ENCODE measurements around the gene LAMC1. TPM values are rescaled to one million over a fixed set of nuclear protein-coding genes. Genes with fewer than 3 reads are reported as not detected.

Gene LAMC1
- total and polyA plus RNA-seq, 2 experiments from 2014 or later = 78.4 to 185 TPM

DNA sequence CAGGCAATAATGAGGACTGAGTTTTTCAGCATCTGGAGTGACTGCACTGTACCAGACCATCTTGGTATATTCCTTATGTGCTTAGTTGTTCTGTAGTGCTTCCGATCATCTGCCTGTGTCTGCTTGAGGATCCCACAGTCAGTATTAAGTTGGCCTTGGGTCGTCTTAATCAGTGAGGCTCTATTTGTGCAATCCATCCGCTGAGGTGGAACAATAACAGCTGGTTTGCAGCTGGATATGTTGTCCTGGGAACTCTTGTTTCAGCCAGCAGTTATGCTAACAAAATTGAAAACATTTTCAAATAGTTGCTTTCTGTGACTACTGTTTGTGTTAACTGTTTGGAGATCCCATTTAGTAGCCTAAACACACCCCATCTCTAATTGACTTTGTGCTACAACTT is 73.7 kb downstream of the LAMC1 start:
- H2AFZ ChIP-seq = no peak overlapping the region
- WGBS (ENCODE audit: low lambda C conversion rate, missing lambda C conversion rate) = 43% methylated on average over 3 of the region's 3 CpGs
- no peaks in the 10 kb centered on the region for H3K9me2 ChIP-seq (replicated peaks; ENCODE audit: insufficient read depth)
- H3K36me3 ChIP-seq (replicated peaks; ENCODE audit: insufficient read depth, low read depth) = no peaks in the 10 kb centered on the region
- TF ChIP-seq, protein P1, sequence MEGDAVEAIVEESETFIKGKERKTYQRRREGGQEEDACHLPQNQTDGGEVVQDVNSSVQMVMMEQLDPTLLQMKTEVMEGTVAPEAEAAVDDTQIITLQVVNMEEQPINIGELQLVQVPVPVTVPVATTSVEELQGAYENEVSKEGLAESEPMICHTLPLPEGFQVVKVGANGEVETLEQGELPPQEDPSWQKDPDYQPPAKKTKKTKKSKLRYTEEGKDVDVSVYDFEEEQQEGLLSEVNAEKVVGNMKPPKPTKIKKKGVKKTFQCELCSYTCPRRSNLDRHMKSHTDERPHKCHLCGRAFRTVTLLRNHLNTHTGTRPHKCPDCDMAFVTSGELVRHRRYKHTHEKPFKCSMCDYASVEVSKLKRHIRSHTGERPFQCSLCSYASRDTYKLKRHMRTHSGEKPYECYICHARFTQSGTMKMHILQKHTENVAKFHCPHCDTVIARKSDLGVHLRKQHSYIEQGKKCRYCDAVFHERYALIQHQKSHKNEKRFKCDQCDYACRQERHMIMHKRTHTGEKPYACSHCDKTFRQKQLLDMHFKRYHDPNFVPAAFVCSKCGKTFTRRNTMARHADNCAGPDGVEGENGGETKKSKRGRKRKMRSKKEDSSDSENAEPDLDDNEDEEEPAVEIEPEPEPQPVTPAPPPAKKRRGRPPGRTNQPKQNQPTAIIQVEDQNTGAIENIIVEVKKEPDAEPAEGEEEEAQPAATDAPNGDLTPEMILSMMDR (IDR thresholded peaks at IDR 0.05; ENCODE audit: poor library complexity) = no peak
- TF ChIP-seq EZH2phosphoT487 (IDR thresholded peaks at IDR 0.05; ENCODE audit: low read depth, severe bottlenecking, unreplicated experiment) (no peak), EZH2 (IDR thresholded peaks at IDR 0.05; ENCODE audit: borderline replicate concordance) (no peak)
- no peaks in the 10 kb centered on the region for H4K20me1 ChIP-seq (ENCODE audit: insufficient read depth, poor library complexity, severe bottlenecking)
- DNase-seq (ENCODE audit: low spot score) = no peak
- H3K27ac ChIP-seq = peak overlapping the region; percentile 78
- peaks cover 56% of the 10 kb centered on the region for H3K4me1 ChIP-seq (ENCODE audit: insufficient read depth)
- H3K79me2 ChIP-seq = peaks cover 82% of the 10 kb centered on the region
- no peak overlapping the region for H3K4me3 ChIP-seq
- H3K9me3 ChIP-seq (ENCODE audit: low read depth) = no peaks in the 10 kb centered on the region
- H3K4me2 ChIP-seq = peak overlapping the region; percentile 58
- H3K27me3 ChIP-seq = no peaks in the 10 kb centered on the region

DNA sequence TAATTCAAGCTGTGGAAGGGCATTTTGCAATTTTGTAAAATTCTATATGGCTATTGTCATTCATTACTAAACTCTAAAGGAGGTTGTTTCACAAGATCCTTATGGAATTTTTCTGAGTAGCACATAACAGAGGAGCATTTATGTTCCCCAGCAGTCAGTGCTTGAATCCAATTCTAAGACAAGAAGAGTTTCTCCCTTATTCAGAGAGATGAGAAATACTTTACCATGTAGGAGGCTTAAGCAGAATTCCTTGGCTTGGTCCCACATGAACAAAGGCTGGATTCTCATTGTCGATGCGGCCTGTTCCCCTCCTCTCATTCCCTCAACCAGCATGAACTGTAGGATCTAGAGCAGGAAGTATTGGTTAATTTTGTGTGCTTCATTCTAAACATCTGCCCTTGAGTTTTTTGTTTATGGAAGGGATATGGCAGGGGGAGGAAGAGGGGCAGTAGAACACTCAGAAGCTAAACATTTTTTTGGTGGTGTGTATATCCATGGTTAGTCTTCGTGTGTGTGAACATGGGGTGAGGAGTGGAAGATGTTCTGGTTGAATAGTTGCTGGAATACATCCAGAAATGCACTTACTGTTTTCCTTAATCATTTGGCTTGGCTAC is 74.3 kb downstream of the LAMC1 start:
- H2AFZ ChIP-seq = no peak overlapping the region
- peaks cover 82% of the 10 kb centered on the region for H3K79me2 ChIP-seq
- peak; percentile 15 for DNase-seq (ENCODE audit: low spot score)
- H4K20me1 ChIP-seq (ENCODE audit: insufficient read depth, poor library complexity, severe bottlenecking) = no peaks in the 10 kb centered on the region
- no peaks in the 10 kb centered on the region for H3K9me2 ChIP-seq (replicated peaks; ENCODE audit: insufficient read depth)
- WGBS (ENCODE audit: low lambda C conversion rate, missing lambda C conversion rate) = 64% methylated on average over 3 of the region's 3 CpGs
- H3K36me3 ChIP-seq (replicated peaks; ENCODE audit: insufficient read depth, low read depth) = no peaks in the 10 kb centered on the region
- H3K9me3 ChIP-seq (ENCODE audit: low read depth) = no peaks in the 10 kb centered on the region
- H3K4me1 ChIP-seq (ENCODE audit: insufficient read depth) = peaks cover 52% of the 10 kb centered on the region
- peak overlapping the region; percentile 78 for H3K27ac ChIP-seq
- H3K4me3 ChIP-seq = no peak overlapping the region
- TF ChIP-seq, protein P1 (IDR thresholded peaks at IDR 0.05; ENCODE audit: poor library complexity) = no peak
- TF ChIP-seq EZH2 (IDR thresholded peaks at IDR 0.05; ENCODE audit: borderline replicate concordance) (no peak), EZH2phosphoT487 (IDR thresholded peaks at IDR 0.05; ENCODE audit: low read depth, severe bottlenecking, unreplicated experiment) (no peak)
- peak overlapping the region; percentile 58 for H3K4me2 ChIP-seq
- H3K27me3 ChIP-seq = no peaks in the 10 kb centered on the region

DNA sequence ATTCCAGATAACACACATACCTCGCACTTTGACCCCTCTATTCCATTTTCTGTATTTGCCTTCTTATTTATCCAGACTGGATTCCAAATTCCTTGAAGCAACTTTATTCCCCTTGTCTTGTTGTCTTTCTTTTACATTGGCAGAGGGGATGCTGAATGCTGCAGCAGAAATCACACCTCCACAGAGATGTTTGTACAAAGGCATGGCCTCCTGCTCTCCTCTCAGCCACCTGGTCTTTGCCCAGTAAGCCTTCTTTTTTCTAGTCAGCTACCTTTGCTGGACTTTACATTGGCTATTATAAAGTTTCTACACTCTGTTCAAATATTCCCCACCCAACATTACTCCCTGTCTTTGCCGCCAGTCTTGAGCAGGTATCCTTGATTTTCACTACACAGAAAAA is 75.1 kb downstream of the LAMC1 start:
- 74% methylated on average over 2 of the region's 2 CpGs for WGBS (ENCODE audit: low lambda C conversion rate, missing lambda C conversion rate)
- TF ChIP-seq, protein P1 (IDR thresholded peaks at IDR 0.05; ENCODE audit: poor library complexity) = no peak
- TF ChIP-seq EZH2 (IDR thresholded peaks at IDR 0.05; ENCODE audit: borderline replicate concordance) (no peak), EZH2phosphoT487 (IDR thresholded peaks at IDR 0.05; ENCODE audit: low read depth, severe bottlenecking, unreplicated experiment) (no peak)
- H4K20me1 ChIP-seq (ENCODE audit: insufficient read depth, poor library complexity, severe bottlenecking) = no peaks in the 10 kb centered on the region
- no peaks in the 10 kb centered on the region for H3K27me3 ChIP-seq
- H3K36me3 ChIP-seq (replicated peaks; ENCODE audit: insufficient read depth, low read depth) = no peaks in the 10 kb centered on the region
- peaks cover 83% of the 10 kb centered on the region for H3K79me2 ChIP-seq
- no peaks in the 10 kb centered on the region for H3K9me3 ChIP-seq (ENCODE audit: low read depth)
- H3K4me3 ChIP-seq = no peak overlapping the region
- peak overlapping the region; percentile 78 for H3K27ac ChIP-seq
- H3K4me2 ChIP-seq = peak overlapping the region; percentile 58
- H3K9me2 ChIP-seq (replicated peaks; ENCODE audit: insufficient read depth) = no peaks in the 10 kb centered on the region
- DNase-seq (ENCODE audit: low spot score) = peak; percentile 23
- peaks cover 47% of the 10 kb centered on the region for H3K4me1 ChIP-seq (ENCODE audit: insufficient read depth)
- no peak overlapping the region for H2AFZ ChIP-seq

Data from hepatocyte (in vitro differentiated cells).